NB4 (cell line): ENCODE results near the gene RASGRP1.

Source experiments
- DNase-seq: peaks from one replicate; pipeline ENCODE4 v3.0.0; 2010; ENCODE audit warnings: low read depth
- H3K4me3 ChIP-seq: one replicate; pipeline ENCODE4 v1.5.1; 2011; ENCODE audit warnings: mild to moderate bottlenecking, low read depth, low read length, moderate library complexity
- CTCF ChIP-seq: IDR thresholded peaks from one replicate; pipeline ENCODE4 v1.5.1; 2012; ENCODE audit warnings: low read depth, low read length
- MAX ChIP-seq: IDR thresholded peaks from 2 replicates; pipeline ENCODE4 v1.6.1; 2011; ENCODE audit warnings: low read depth, low read length
- MYC ChIP-seq: IDR thresholded peaks from 2 replicates; pipeline ENCODE4 v1.6.1; 2011; ENCODE audit warnings: low read depth, low read length
- POLR2A ChIP-seq: IDR thresholded peaks from 2 replicates; pipeline ENCODE4 v1.6.1; 2011; ENCODE audit warnings: mild to moderate bottlenecking; ENCODE audit not compliant: insufficient read length; ENCODE audit errors: extremely low read depth

RASGRP1 gene

GRCh38 chr15:38441130-38441519, 123.5 kb downstream of the RASGRP1 start:
- no peak overlapping the region for H3K4me3 ChIP-seq
- TF ChIP-seq CTCF (no peak), MYC (no peak), POLR2A (no peak), MAX (no peak)

DNA sequence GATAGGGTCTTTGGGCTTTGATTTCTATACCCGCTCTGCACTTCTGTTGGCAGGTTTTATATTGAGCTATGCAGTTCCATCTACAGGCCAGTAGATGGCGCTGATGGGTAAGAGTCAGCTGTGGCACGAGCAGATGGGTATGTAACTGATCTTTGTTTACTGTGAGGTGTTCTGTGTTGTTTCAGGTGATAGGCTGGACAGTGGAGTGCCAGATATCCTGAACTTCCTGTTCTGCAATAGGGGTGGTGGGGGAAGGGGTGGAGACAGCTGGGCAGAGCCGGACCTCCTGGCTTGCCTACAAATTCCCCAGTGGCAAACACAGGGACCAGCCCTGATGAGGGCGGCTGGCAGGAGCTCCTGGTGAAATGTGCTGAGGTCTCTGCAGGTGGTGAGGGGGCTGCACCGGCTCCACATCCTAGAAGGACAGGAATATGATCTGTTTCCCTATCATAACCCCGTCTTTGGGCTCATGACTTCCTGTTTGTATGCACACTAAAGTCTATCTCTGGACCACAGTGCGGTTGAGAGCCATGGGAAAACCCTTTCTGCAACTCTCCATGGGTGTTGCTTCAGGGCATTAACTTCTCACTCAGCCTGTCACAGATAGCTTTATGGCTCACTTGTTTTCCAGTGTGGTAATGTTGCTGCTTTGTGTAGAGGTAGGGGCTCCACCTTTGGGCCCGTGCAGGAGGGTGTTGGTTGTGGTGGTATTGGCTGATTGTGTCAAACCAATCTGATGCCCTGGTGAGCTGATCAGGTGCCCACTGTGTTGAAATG, 124.1 kb downstream of the RASGRP1 start:
- TF ChIP-seq MYC = peak; percentile 52
- peak; percentile 87 for TF ChIP-seq CTCF
- TF ChIP-seq MAX = peak; percentile 53
- TF ChIP-seq POLR2A = no peak
- DNase-seq = peak; percentile 70
- no peak overlapping the region for H3K4me3 ChIP-seq

More at GRCh38 chr15:38441130-38441519, 123.5 kb downstream of the RASGRP1 start:
- no peak for DNase-seq
